SU-DHL-6 (cell line): ENCODE measurements around the gene IVD.

Experiments
- EZH2phosphoT487 ChIP-seq: fragments of 200-600 bp; sonication (generic), shearing (Covaris generic); conservative IDR thresholded peaks from 2 replicates; pipeline ENCODE4 v1.6.1; 2018; ENCODE audit warnings: mild to moderate bottlenecking, antibody characterized with exemption, low read length, moderate library complexity, mixed read lengths
- TF ChIP-seq, protein P1 (sequence below): fragments of 200-600 bp; sonication (generic); IDR thresholded peaks from one replicate; pipeline ENCODE4 v1.5.1; 2017; ENCODE audit warnings: antibody characterized with exemption, mild to moderate bottlenecking, low read length, moderate library complexity; ENCODE audit not compliant: insufficient read depth, poor library complexity, severe bottlenecking

DNA sequence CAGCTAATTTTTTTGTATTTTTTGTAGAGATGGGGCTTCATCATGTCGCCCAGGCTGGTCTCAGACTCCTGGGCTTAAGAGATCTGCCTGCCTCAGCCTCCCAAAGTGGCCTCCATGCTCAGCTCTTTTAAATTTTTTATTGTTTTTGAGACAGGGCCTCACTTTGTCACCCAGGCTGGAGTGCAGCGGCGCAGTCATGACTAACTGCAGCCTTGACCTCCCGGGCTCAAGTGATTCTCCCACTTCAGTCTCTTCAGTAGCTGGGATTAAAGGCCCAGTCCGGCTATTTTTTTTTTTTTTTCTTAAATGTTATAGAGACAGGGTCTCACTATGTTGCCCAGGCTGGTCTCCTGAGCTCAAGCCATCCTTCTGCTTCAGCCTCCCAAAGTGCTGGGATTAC, 20.1 kb downstream of the IVD start:
- TF ChIP-seq, protein P1, sequence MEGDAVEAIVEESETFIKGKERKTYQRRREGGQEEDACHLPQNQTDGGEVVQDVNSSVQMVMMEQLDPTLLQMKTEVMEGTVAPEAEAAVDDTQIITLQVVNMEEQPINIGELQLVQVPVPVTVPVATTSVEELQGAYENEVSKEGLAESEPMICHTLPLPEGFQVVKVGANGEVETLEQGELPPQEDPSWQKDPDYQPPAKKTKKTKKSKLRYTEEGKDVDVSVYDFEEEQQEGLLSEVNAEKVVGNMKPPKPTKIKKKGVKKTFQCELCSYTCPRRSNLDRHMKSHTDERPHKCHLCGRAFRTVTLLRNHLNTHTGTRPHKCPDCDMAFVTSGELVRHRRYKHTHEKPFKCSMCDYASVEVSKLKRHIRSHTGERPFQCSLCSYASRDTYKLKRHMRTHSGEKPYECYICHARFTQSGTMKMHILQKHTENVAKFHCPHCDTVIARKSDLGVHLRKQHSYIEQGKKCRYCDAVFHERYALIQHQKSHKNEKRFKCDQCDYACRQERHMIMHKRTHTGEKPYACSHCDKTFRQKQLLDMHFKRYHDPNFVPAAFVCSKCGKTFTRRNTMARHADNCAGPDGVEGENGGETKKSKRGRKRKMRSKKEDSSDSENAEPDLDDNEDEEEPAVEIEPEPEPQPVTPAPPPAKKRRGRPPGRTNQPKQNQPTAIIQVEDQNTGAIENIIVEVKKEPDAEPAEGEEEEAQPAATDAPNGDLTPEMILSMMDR = no peak
- no peak for TF ChIP-seq EZH2phosphoT487
